Endometrial microvascular endothelial cells (primary cell): ENCODE data around the gene SEC14L5. TPM values are rescaled to one million over a fixed set of nuclear protein-coding genes. Genes with fewer than 3 reads are reported as not detected.

ENCODE experiments used
- in situ Hi-C: cut with HindIII; loops from 2 replicates; pipeline ENCODE4 v1.10.0; 2017; ENCODE audit warnings: low sequenced_read_pairs, low pct_unique_long_range_greater_than_20kb; ENCODE audit errors: inconsistent ontology term
- total RNA-seq: library from RNA; depleted of rRNA; stranded (reverse); fragments of >200 nt; gene quantifications from one replicate; pipeline ENCODE4 v1.2.3, GENCODE V29; 2015; ENCODE audit errors: inconsistent ontology term

The SEC14L5 gene
- total RNA-seq, 1 donor from 2014 or later, result not detected

DNA sequence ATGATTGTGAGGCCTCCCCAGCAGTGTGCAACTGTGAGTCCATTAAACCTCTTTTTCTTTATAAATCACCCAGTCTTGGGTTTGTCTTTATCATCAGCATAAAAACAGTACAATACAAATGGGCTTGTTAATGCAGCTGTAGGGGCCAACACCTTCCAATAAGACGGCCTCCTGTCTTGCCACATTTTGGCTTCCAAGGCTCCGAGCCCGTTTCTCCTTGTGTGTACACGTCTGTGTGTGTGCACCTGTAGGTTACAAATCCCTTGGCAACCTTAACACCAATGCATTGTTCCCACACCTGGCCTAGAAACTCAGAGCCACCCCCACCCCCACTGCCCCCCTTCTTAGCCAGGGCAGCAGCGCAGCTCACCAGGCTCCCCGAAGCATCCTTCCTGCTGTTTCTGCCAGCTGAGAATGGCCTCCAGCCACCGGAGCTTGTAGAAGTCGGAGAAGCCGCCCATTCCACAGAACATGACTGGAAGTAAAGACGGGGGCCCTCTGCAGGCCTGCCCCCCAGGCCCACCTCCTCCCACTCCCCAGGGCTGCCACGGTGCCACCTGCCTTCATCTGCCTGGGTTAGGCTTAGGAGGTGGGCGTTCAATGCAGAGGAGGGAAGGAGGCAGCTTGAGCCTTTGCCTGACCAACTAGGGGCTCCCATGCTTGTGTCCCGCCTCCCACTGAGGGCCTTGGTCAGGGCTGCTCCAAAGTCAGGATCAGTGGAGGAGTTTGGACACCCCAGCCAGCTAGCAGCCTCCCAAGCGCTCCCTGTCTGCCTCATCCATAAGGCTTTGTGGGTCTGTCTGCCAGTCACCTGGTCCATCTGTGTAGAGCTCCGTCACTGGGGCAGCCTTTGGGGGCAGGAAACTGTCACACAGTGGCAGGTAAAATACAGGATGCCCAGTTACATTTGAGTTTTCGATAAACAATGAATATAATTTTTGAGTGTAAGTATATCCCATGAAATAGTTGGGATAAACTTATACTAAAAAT lies 97.0 kb downstream of the SEC14L5 start:
- in situ Hi-C loops, result no loop called here

DNA sequence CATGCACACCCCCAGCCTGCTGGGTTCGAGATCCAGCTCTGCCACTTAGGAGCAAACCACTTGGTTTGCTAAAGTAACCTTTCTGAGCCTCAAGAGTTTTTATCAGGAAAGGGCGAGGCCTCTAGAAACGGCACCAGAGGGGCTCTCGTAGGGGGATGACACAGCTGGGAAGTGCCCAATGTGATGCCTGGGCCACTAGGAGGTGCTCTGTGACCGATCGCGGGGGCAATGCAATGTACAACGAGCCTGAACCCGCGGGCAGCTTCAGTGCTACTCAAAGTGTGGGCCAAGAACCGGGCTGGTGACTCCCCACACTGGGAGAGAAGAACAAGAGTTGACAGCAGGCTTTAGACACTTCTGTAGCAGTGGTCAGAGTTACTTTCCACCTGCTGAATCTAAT lies 98.2 kb downstream of the SEC14L5 start:
- in situ Hi-C loops, result no loop called here

DNA sequence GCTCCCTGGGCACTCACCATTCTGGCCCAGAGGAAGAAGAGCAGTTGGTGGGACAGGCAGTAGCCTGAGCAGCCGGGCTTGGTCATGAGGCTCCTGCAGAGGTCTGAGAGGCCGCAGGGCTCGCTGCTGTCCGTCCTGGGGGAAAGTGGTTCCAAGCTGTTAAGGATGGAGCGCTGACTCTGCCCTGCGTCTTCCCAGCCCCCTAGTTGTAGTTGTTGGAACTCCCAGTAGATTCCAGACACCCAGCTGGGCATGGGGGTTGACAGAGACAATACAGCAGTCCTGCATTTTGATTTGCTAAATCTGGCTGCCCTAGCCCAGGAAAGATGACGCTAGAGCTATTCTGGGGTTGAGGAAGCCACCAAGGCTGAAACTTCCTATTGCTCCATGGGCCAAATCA lies 100.3 kb downstream of the SEC14L5 start:
- in situ Hi-C loops, result no loop called here

DNA sequence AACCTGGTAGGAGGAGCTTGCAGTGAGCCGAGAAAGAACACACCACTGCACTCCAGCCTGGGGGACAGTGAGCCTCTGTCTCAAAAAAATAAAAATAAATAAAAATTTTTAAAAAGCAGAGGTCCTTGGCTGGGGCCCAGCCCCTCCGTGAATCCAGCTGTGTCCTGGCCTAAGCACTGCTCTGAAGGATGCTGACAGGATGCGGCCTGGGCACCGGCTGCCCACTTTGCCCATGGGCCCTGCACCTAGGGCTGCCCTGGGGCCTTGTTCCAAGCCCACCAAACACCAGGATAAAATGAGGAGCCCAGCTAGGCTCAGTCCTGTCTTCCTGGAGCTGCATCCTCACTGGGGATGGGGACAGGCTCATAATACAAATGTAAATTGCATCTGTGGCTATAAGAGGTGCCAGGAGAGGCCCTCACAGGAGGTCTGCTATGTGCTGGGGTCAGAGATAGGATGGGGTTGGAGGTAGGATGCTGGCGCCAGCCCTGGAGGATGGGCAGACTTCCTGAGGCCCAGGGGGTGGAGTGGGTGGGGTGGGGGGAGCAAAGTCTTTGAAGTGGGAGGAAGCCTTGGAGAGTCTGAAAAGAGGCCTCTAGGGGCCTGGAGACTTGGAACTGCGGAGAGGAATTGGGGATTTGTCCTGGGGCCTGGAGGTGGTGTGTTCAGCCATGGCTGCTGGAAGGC lies 101.4 kb downstream of the SEC14L5 start:
- in situ Hi-C loops, result no loop called here

DNA sequence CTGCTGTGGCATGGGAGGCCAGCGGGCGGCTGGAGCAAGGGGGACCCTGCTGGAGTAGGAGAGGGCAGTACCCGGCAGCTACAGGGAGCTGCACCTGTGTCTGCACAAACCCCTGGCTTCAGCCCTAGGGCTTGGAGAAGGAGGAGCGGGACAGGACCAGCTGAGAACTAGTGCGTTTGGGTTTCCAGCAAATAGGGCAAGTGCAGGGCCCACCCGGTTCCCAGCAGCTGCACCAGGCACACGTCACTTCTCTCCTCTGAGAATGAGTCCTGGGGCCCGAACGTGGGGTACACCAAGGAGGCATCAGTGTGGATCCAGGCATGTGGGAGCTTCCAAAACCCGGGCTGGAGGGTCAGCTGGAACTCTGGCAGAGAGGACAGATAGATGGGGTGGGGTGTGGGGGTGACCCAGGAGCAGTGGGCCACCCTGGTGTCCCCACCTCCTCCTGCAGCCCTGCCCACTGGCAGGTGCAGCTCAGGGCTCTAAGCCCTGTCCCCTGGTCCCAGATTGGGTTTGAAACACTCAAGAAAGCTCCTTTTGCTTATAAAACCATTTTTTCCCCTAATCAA lies 102.0 kb downstream of the SEC14L5 start:
- in situ Hi-C loops, result no loop called here

DNA sequence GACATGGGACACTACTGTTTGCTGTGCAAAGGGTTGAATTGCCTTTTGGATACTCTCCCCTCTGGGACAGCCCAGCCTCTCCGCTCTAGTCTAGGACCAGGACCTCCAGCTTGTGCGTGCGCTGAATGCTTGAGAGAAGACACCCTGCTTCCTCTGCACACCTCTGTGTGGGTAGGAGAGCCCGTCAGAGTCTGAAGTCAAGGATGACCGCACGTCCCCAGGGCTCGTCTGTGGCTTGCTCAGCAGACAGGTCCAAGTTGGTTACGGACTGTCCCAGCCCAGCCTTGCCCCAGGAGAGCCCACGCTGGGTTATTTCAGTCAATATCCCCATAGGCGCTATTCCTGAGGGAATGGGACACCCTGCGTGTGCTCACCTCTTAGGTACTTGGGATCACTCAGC lies 103.9 kb downstream of the SEC14L5 start:
- in situ Hi-C loops, result no loop called here

DNA sequence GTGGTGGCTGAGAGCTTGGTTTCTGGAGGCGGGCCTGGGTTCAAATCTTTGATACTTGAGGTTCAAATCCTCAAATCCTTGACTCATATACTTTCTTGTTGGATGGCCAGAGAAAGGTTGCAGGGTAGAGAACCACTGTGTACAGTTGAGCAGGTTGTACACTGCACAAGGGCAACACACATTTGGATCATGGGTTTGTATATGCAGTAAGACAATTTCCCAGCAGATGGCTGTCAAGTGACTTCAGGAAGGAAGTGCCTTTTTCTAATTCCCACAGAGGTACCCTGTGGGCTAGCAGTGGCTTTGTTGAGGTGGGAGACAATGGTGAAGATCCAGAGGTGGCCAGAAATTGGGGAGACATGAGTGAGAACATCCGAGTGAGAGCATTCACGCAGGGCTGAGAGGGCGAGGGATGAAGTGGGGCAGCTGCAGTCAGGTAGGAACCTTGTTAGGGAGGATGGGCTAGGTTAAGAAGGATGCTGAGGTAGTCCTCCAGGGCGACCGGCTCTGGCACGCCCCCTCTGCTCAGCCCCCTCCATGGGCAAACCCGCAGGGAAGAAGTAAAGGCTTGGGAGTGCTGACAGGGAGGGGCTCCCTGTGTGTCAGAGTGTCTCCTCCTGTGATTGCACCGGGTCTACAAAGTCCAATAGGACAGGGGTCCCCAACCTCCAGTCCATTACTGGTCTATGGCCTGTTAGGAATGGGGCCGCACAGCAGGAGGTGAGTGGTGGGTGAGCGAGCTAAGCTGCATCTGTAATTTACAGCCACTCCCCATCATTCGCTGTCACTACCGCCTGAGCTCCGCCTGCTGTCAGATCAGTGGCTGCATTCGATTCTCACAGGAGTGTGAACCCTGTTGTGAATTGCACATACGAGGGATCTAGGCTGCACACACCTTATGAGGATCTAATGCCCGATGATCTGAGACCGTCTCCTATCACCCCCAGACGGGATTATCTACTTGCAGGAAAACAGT lies 104.9 kb downstream of the SEC14L5 start:
- in situ Hi-C loops, result no loop called here

DNA sequence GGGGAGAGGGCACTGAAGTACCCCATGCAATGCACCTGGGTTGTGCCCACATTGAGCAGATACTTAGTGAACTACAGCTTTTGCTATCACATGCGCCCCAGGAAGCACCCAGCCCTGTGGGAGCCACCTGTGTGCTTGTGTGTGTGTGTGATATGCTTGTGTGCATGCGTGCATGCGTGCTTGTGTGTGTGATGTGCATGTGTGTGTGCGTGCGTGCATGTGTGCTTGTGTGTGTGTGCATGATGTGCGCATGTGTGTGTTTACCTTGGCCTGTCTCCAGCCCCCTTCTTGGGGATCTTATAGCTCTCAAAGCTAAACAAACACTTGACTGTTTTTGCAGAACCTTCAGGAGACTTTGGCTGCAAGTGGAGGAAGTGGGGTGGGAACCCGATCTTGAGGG lies 106.8 kb downstream of the SEC14L5 start:
- in situ Hi-C loops, result no loop called here

DNA sequence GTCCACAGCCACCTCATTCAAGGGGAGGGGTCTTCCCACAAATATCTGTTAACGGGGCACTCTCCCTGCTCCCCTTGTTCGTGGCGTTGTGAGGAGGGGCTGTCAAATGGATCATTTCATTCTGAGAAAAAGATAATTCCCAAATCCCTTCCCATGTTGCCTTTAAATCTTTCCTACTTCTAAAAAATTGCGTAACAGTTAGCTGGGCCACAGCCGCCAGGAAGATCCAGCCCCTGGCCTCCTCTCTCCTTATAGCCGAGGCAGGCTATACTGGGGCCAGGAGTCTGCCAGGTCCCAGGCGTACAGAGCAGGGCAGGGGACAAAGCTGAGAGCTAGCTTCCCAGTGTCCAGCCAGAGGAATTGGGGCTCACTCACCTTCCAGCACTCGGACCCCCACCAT lies 107.2 kb downstream of the SEC14L5 start:
- in situ Hi-C loops, result no loop called here

DNA sequence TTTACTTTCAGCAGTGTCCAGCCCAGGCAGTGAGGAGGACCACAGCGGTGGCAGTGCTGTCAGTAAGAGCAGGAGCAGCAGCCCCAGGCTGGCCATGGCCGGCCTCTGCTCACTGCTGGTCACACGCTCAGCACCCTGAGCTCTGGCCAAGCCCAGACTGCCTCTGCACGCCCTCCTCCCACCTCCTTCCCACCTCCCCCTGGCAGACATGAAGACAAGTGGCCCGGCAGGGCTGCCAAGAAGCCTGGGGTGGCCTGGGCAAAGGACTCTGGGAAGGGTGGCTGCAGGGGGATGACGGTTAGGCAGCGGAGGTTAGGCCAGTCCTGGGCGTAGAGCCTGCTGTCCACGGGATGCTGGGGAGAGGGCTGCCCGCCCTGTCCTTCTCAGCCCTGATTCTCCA lies 107.7 kb downstream of the SEC14L5 start, which contains the start of gene C16orf89:
Gene C16orf89 (minus strand): TSS at position 144 of the 400 bp plus-strand sequence. CDS start 48 bp downstream, at position 96.
- in situ Hi-C loops, result no loop called here

DNA sequence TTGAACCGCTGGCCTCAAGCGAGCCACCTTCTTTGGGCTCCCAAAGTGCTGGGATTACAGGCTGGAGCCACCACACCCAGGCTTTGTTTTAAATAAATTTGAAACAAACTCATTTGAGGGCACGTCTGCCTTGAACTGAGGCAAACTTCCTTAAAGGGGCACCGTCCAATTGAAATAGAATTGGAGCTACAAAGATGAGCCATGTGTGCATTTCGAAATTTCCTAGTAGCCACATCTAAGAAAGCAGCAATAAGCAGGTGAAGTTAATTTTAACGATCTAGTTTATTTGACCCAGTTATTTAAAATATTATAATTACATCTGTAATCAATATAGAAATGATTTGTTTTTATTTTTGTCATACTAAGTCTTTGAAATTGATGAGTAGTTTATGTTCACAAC lies 108.4 kb downstream of the SEC14L5 start:
- in situ Hi-C loops, result no loop called here

Other genes with a start within 250 kb of the SEC14L5 start
- 10.5 TPM for gene ANKS3, start 224.1 kb upstream of the SEC14L5 start, total RNA-seq
- gene DNAAF8, start 223.8 kb upstream of the SEC14L5 start, total RNA-seq, result not detected
- gene ZNF500, start 191.2 kb upstream of the SEC14L5 start, total RNA-seq, result 13.9 TPM
- not detected for gene SEPTIN12, start 170.0 kb upstream of the SEC14L5 start, total RNA-seq
- gene SMIM22, start 163.0 kb upstream of the SEC14L5 start, total RNA-seq, result not detected
- 15.6 TPM for gene ROGDI, start 155.7 kb upstream of the SEC14L5 start, total RNA-seq
- 58.4 TPM for gene GLYR1, start 111.0 kb upstream of the SEC14L5 start, total RNA-seq
- gene UBN1, start 110.8 kb upstream of the SEC14L5 start, total RNA-seq, result 28.2 TPM
- gene PPL, start 21.2 kb upstream of the SEC14L5 start, total RNA-seq, result not detected
- 40.3 TPM for gene NAGPA, start 75.6 kb downstream of the SEC14L5 start, total RNA-seq
- not detected for gene C16orf89, start 107.6 kb downstream of the SEC14L5 start, total RNA-seq
- gene ALG1, start 113.5 kb downstream of the SEC14L5 start, total RNA-seq, result 46.5 TPM
- 32.8 TPM for gene EEF2KMT, start 139.5 kb downstream of the SEC14L5 start, total RNA-seq